ENCODE data around the gene HES2.
"Not testable (repeated sequence)": the region's sequence is repeated elsewhere in the genome, so short reads cannot be mapped to it uniquely, and the experiment has no call there.

Gene HES2

DNA sequence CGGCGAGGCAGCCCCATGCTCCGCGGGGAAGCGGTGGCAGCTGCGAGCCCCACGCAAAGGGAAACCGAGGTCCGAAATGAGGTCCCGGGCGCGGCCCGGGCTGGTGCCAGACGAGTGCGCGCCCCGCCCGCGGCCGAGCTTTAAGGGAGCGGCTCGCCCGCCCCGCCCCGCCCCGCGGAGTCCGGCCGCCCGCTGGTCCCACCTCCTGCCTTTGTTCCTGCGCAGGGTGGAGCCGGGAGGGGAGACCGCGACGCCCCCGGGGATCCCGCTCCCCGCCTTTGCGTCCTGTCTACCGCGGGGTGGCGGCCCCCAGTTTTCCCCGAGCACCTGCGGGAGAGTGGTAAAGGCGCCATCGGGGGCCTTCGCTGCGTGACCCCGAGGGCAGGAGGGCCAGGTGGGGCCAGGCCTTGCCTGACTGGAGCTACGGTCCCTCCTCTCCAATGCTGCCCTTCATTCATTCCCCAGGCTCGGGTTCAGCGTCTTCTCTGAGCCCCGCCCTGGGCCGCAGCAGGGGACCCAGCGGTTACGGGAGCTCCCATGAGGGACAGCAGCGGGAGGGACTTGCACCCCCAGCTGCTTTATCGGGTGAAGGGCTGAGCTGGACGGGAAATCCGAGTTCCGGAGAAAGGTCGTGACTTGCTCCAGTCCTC lies at the start of gene HES2:
TSS of gene HES2 (minus strand) at position 116 of the 650 bp plus-strand sequence. CDS start at position 17, 99 bp downstream.
- DNase-seq (ENCODE audit: low spot score), result no peak

DNA sequence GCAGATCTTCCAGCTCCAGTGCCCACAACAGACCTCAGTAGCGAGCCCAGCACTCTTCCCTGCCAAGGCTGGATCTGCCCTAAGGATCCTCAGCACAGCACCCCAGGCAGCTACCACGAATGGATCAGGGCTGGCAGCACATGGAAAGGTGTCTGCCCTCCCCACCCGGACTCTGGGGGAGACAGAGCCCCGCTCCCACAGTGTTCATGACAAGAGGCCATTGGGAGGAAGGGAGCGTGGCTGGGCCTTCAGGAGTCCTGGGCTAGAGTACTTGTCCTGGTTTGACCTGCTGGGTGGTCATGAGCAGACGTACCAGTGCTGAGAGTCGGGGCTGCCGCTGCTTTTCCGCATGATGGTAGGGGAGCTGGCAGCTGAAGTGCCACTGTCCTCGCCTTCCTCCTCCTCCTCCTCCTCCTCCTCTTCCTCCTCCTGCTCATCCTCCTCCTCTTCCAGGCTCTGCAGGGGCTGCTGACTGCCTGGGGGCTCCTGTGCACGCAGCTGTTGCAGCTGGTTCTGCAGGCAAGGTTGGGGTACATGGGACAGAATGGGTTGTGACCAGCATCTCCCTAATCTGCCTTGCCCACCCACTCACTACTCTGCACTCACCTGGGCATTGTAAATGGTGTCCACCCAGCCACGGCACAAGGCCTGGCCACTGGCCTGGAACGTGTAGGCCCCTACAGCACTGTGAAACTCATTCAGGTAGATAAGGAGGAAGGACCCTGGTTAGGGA lies 49.2 kb upstream of the HES2 start:
- DNase-seq (ENCODE audit: low spot score), result no peak

- no peak for DNase-seq (ENCODE audit: low spot score)
These were observed 48.3 kb upstream of the HES2 start for GRCh38 chr1:6467744-6468688.

- DNase-seq (ENCODE audit: low spot score), result no peak
These were observed 47.5 kb upstream of the HES2 start for GRCh38 chr1:6467224-6467623.

- DNase-seq (ENCODE audit: low spot score), result no peak
These were observed 47.0 kb upstream of the HES2 start for GRCh38 chr1:6466751-6467150.

DNA sequence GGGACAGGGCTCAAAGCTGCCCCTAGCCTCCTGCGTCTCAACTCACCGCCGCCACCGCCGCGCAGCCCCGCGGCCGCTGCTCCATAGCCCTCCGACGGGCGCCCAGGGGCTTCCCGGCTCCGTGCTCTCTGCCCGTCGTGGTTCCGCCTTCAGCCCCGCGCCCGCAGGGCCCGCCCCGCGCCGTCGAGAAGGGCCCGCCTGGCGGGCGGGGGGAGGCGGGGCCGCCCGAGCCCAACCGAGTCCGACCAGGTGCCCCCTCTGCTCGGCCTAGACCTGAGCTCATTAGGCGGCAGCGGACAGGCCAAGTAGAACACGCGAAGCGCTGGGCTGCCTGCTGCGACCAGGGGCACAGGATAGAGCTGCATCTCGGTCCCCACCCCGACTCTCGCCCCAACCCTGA lies 46.3 kb upstream of the HES2 start, which contains the start of gene TNFRSF25:
TSS of gene TNFRSF25 (minus strand) at position 151 of the 400 bp plus-strand sequence. CDS start at position 85, 66 bp downstream.
- DNase-seq (ENCODE audit: low spot score), result no peak

DNA sequence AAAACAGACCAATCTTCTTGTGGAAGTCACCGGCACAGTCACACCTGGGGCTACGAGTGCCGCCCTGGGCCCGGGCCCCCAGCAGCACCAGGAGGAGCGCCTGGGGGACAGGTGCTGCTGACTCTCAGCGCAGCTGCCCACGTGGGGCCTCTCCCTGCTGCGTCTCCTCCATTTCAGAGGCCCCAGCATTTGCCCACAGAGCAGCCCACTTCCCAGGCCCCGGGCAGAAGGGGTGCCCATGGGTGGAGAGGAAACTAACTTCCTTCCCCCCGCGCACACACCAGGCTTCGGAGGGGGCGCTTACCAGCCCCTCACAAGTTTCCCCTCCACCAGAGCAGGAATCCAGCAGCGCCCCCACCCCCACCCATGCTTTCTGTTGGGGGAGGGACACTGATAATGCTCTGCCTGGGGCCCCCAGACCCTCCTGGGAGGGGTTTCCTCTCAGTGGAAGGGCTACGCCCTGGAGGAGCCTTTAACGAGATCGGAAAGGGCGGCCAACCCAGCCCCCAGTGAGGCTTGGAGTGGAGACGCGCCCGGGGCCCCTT lies 45.8 kb upstream of the HES2 start:
- no peak for DNase-seq (ENCODE audit: low spot score)

DNA sequence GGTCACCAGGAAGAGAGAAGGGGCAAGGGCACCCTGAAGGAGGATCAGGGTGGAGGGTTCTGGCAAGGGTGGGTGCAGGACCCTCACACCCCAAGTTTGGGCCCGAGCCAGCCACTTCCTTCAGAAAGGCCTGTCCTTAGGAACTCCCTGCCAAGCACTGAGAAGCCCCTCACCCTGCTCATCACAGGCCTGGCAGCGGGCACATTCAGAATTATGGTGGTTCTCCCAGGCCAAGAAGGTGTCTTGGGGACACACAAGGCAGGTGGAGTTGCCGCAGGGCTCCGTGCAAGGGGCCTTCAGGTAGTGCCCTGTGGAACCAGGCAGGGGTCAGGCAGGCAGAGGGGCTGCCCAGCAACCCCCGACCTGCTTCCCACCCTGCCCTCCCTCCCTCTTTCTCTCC lies 45.2 kb upstream of the HES2 start:
- DNase-seq (ENCODE audit: low spot score), result no peak

DNA sequence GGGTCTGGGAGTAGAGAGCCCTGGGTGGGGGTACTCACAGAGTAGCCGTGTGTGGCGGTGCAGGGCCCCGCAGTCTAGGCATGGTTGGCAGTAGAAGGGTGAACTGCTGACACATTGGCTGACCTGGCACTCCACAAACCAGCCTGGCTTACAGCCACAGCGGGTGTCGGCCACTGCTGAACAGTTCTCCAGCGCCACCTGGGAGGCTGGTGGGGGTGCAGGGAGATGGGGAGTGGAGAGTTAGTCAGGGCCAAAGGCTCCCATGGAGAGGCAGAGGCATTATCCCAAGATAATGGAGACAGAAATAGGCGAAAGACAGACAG lies 44.8 kb upstream of the HES2 start:
- DNase-seq (ENCODE audit: low spot score), result no peak

DNA sequence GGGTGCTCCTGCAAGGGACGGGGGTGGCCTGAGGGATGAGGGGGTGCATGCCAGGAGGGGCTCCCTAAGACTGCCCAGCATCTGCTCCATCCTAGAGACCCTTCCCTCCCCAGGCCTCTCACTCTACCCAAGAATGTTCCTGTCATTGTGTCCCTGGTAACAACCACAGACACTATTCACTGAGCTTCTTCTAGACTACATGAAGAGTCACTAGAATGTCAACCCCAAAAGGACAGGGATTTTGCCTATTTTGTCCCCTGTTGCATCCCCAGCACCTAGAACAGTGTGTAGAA lies 43.3 kb upstream of the HES2 start:
- DNase-seq (ENCODE audit: low spot score), result no peak

- DNase-seq (ENCODE audit: low spot score), result no peak
These were observed 42.8 kb upstream of the HES2 start for GRCh38 chr1:6462412-6463119.

DNA sequence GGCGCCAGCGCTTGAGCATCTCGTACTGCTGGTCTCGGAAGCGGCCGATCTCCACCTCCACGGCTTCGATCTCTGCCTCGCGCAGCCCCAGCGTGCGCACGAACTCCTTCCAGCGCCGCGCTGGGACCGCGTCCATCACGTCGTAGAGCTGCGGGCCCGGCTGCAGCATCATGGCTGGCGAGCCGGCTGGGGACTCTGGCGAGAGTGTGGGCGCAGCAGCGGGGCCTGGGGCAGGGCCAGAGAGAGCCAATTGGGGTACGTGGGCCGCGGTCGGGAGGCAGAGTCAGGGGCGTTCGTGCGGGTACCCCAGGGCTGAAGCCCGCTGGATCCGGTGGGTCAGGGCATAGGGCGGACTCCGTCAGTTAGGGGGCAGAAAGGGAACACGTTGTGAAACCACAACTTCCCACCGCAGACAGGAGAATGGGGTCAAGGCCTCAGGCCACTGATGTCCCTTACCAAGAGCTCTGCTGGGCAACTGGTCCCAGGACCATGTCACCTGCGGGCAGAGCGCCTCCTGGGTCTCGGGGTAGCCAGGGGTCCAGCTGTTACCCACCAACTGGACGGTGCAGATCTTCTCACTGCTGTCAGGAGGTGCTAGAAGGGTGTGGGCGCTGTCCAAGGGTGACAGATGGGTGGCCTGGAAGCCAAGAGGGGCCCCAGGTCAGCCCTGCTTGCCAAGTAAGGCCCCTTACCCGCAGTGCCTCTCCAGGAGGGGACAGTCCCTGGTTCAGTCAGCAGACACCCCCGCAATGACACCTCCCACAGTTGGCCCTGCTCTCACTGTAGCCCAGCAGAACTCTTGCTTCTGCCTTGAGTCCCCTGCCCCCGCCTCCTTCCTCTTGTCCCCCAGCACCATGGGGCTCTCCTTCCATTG lies 42.1 kb upstream of the HES2 start:
- no peak for DNase-seq (ENCODE audit: low spot score)

DNA sequence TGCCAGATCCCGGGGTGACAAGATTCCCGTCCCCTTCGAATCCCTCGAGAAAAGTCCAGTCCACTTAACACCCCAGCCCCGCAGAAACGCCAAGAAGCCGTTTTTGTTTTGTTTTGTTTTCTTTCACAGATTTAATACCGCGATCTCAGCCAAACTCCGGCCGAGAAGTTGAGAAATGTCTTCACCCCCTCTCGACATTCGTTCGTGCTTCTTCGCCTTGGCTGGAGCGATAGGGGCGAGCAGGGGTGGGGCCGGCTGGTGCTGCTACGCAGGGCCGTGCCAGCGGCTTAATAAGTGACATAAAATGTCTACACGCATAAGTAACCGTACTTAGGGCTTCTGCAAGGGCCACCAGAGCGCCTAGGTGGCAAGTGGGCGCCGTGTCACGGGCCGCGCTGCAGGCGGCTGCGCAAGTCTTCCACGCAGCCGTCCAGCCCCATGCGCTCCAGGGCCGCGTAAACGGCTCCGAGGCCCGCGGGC lies 41.4 kb upstream of the HES2 start:
- DNase-seq (ENCODE audit: low spot score), result no peak

GRCh38 chr1:6460301-6461050 lies 40.8 kb upstream of the HES2 start:
- no peak for DNase-seq (ENCODE audit: low spot score)

DNA sequence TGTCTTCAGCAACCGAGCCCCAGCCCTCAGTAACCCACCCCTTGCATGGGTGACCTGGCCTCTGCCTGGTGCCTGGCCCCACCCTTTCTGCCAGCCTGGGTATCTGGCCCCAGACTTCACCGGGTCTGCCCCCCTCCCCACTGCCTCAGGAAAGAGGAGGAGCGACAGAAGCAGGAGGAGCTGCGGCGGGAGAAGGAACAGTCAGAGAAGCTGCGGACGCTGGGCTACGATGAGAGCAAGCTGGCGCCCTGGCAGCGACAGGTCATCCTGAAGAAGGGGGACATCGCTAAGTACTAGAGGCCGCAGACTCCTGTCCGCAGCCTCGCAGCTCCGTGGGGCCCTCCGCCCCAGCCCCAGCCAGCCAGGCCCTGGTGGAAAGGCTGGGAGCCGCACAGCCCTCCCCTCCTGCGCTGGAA lies 40.1 kb upstream of the HES2 start:
- DNase-seq (ENCODE audit: low spot score), result no peak

DNA sequence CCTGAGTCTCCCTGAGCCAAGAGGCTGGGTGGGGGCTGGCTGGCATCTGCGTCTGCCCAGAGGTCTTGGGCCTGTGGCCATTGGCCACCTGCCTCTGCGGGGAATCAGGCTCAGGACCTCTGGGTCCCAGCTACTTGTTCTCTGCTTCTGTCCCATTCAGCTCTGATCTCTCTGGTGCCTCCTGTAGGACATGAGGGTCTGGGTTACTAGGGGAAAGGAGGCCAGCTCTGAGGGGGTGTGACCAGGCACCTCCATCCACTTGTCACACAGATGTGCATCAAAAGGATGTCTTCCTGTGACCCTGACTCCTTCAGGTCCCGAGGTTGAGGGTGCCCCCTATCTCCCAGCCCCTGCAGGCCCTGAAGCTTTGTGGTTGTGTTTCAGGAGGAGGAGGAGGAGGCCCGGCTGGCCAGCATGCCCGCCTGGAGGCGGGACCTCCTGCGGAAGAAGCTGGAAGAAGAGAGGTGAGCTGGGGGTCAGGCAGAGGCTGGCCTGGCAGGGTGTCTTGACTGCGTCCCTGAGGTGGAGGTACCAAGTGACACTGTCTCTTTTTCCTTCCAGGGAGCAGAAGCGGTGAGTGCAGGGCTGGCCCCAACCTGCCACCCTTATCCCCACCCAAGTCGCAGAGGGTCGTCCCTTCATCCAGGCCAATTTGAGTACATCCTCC lies 37.2 kb upstream of the HES2 start:
- DNase-seq (ENCODE audit: low spot score), result no peak

GRCh38 chr1:6455752-6456520 lies 36.2 kb upstream of the HES2 start:
- DNase-seq (ENCODE audit: low spot score), result not testable (repeated sequence)

- DNase-seq (ENCODE audit: low spot score), result no peak
These were observed 35.4 kb upstream of the HES2 start for GRCh38 chr1:6454856-6455751.
